HepG2 (cell line): Measurements from ENCODE around the gene CSNK2B. TPM values are rescaled to one million over a fixed set of nuclear protein-coding genes. Genes with fewer than 3 reads are reported as not detected.

Source experiments
- BCL6 ChIP-seq: IDR thresholded peaks from 2 replicates; pipeline ENCODE4 v1.6.1; 2016; ENCODE audit warnings: missing genetic modification reagents, missing compliant biosample characterization
- BHLHE40 ChIP-seq: IDR thresholded peaks from 2 replicates; pipeline ENCODE4 v1.6.1; 2011; ENCODE audit warnings: low read length, improper control_type of control experiment
- CHD2 ChIP-seq: IDR thresholded peaks from 2 replicates; pipeline ENCODE4 v1.6.1; 2011; ENCODE audit warnings: low read depth, low read length, improper control_type of control experiment
- FLYWCH1 ChIP-seq: sonication (generic); formaldehyde crosslinking; IDR thresholded peaks from 2 replicates; pipeline ENCODE4 v1.8.1; 2023; ENCODE audit warnings: mild to moderate bottlenecking, missing genetic modification reagents
- GABPB1 ChIP-seq: IDR thresholded peaks from 2 replicates; pipeline ENCODE4 v1.6.1; 2016; ENCODE audit warnings: mild to moderate bottlenecking, missing genetic modification reagents, moderate library complexity, missing compliant biosample characterization
- GFI1 ChIP-seq: sonication (generic); formaldehyde crosslinking; IDR thresholded peaks from 2 replicates; pipeline ENCODE4 v1.5.0; 2020; ENCODE audit warnings: missing genetic modification reagents, mild to moderate bottlenecking, borderline replicate concordance
- GTF3A ChIP-seq: sonication (generic); formaldehyde crosslinking; conservative IDR thresholded peaks from 2 replicates; pipeline ENCODE4 v1.4.0; 2020; ENCODE audit warnings: mild to moderate bottlenecking, missing genetic modification reagents
- HHEX ChIP-seq: IDR thresholded peaks from 2 replicates; pipeline ENCODE4 v1.6.1; 2016; ENCODE audit warnings: control low read depth
- KLF11 ChIP-seq: IDR thresholded peaks from 2 replicates; pipeline ENCODE4 v1.6.1; 2016; ENCODE audit warnings: missing compliant biosample characterization
- KLF15 ChIP-seq: sonication (generic); formaldehyde crosslinking; IDR thresholded peaks from 2 replicates; pipeline ENCODE4 v1.8.1; 2023; ENCODE audit warnings: borderline replicate concordance, mild to moderate bottlenecking, inconsistent platforms, missing genetic modification reagents, mixed read lengths
- NBN ChIP-seq: fragments of 450-650 bp; conservative IDR thresholded peaks from 2 replicates; pipeline ENCODE4 v1.6.1; 2017
- NR2F6 ChIP-seq, 2 experiments: IDR thresholded peaks; 2 replicates each; pipeline ENCODE4 v1.6.1; 2016; ENCODE audit warnings: antibody characterized with exemption in 1 of 2, mild to moderate bottlenecking in 1 of 2
- POLR2AphosphoS2 ChIP-seq: IDR thresholded peaks from 2 replicates; pipeline ENCODE4 v1.6.1; 2011; ENCODE audit warnings: low read depth, low read length, improper control_type of control experiment
- RAD51 ChIP-seq: fragments of 450-650 bp; IDR thresholded peaks from 2 replicates; pipeline ENCODE4 v1.6.1; 2016; ENCODE audit warnings: borderline replicate concordance
- RFX3 ChIP-seq: IDR thresholded peaks from 2 replicates; pipeline ENCODE4 v1.6.1; 2016; ENCODE audit warnings: missing biosample characterization, missing genetic modification reagents
- SIX4 ChIP-seq: sonication (generic); formaldehyde crosslinking; IDR thresholded peaks from 2 replicates; pipeline ENCODE4 v1.4.0; 2020; ENCODE audit warnings: missing genetic modification reagents
- SP4 ChIP-seq: sonication (generic); formaldehyde crosslinking; IDR thresholded peaks from 2 replicates; pipeline ENCODE4 v1.8.1; 2023; ENCODE audit warnings: mild to moderate bottlenecking, missing genetic modification reagents
- TSC22D2 ChIP-seq: sonication (generic); formaldehyde crosslinking; IDR thresholded peaks from 2 replicates; pipeline ENCODE4 v1.5.1; 2020; ENCODE audit warnings: missing genetic modification reagents, mild to moderate bottlenecking, borderline replicate concordance
- ZKSCAN8 ChIP-seq: IDR thresholded peaks from 2 replicates; pipeline ENCODE4 v1.6.1; 2016; ENCODE audit warnings: borderline replicate concordance, missing genetic modification reagents, missing compliant biosample characterization
- ZNF251 ChIP-seq: sonication (generic); formaldehyde crosslinking; IDR thresholded peaks from 2 replicates; pipeline ENCODE4 v1.9.0; 2021; ENCODE audit warnings: mild to moderate bottlenecking, missing genetic modification reagents
- ZNF292 ChIP-seq: sonication (generic); formaldehyde crosslinking; IDR thresholded peaks from 2 replicates; pipeline ENCODE4 v1.8.1; 2022; ENCODE audit warnings: mild to moderate bottlenecking, low read depth, missing genetic modification reagents, borderline replicate concordance
- ZNF549 ChIP-seq: sonication (generic); formaldehyde crosslinking; IDR thresholded peaks from 2 replicates; pipeline ENCODE4 v1.5.0; 2020; ENCODE audit warnings: missing genetic modification reagents
- ZNF564 ChIP-seq: sonication (generic); formaldehyde crosslinking; IDR thresholded peaks from 2 replicates; pipeline ENCODE4 v1.8.1; 2023; ENCODE audit warnings: mild to moderate bottlenecking, missing genetic modification reagents
- ZNF7 ChIP-seq: IDR thresholded peaks from 2 replicates; pipeline ENCODE4 v1.6.1; 2016; ENCODE audit warnings: missing biosample characterization, missing genetic modification reagents
- ZNF775 ChIP-seq: sonication (generic); formaldehyde crosslinking; IDR thresholded peaks from 2 replicates; pipeline ENCODE4 v1.4.0; 2020; ENCODE audit warnings: missing genetic modification reagents, mild to moderate bottlenecking, moderate library complexity, borderline replicate concordance
- polyA plus RNA-seq, 8 experiments: library from polyadenylated mRNA; depleted of rRNA in 3 of 8; stranded (reverse) in 7 of 8; unstranded in 1 of 8; fragments of >200 nt; fragmentation: Illumina TruSeq in 4 of 8; extraction: Trizol in 4 of 8; gene quantifications; 2 replicates each; pipeline versions ENCODE4 v1.2.1 to v1.2.3, GENCODE V29; 2011 to 2016; ENCODE audit warnings: low read depth in 4 of 8, missing spikeins in 1 of 8, mixed read lengths in 1 of 8; ENCODE audit not compliant: insufficient read depth in 1 of 8
- total RNA-seq, 5 experiments: library from RNA; depleted of rRNA; stranded (reverse); fragments of >200 nt; fragmentation: Illumina TruSeq; extraction: Trizol; gene quantifications; 2 replicates each; pipeline ENCODE4 v1.2.3, GENCODE V29; 2016; ENCODE audit warnings: low read depth in 1 of 5
- TF ChIP-seq, protein P1 (sequence below): sonication (generic); formaldehyde crosslinking; IDR thresholded peaks from 2 replicates; pipeline ENCODE4 v1.4.0; 2020; ENCODE audit warnings: missing genetic modification reagents; ENCODE audit errors: not compliant biosample characterization
- TF ChIP-seq, protein P2 (sequence below): sonication (generic); formaldehyde crosslinking; IDR thresholded peaks from 2 replicates; pipeline ENCODE4 v1.5.0; 2020; ENCODE audit warnings: mild to moderate bottlenecking, missing genetic modification reagents
- TF ChIP-seq, protein P3 (sequence below): sonication (generic); formaldehyde crosslinking; IDR thresholded peaks from 2 replicates; pipeline ENCODE4 v1.4.0; 2020; ENCODE audit warnings: mild to moderate bottlenecking, missing genetic modification reagents

Gene CSNK2B
- total and polyA plus RNA-seq, 2 of the 13 experiments (the other 11 are each of a cell fraction or from before 2014, with no cell fraction given) = 111 to 296 TPM

DNA sequence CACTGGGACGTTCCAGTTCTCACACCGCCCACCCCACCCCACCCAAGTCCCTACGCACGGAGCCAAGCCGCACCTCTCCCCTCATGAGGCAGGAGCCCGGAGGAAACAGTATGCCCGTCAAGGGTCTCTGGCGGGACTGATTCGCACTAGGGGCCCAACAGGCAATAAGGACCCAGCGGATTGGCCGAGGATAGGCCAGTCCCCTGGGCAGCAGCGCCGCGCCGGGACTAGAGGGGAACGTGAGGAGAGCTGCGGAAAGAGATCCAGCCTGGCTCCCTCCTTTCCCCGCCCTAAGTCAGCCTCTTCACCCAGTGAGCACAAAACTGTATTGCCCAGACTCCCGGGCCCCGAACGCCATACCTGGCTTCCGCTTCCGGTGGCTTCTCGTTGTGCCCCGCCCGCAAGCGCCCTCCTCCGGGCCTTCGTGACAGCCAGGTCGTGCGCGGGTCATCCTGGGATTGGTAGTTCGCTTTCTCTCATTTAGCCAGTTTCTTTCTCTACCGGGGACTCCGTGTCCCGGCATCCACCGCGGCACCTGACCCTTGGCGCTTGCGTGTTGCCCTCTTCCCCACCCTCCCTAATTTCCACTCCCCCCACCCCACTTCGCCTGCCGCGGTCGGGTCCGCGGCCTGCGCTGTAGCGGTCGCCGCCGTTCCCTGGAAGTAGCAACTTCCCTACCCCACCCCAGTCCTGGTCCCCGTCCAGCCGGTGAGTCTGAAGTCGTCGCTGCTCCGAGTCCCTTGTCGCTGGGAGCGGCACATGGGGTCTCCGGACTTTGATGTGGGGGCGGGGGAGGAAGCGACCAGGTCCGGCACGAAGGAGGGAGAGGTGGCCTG lies at the start of gene CSNK2B (continued):
- TF ChIP-seq KLF11 (CRISPR knock-in tag) (0 out of 2 replicates have a peak, but pooled peaks have one; percentile 30), ZNF292 (CRISPR knock-in tag) (no peak), SP4 (CRISPR knock-in tag) (no peak; the same call in 1 of the 2 replicates), GTF3A (peak; percentile 40; the same call in 1 of the 2 replicates), FLYWCH1 (CRISPR knock-in tag) (no peak), GABPB1 (CRISPR knock-in tag) (peak; percentile 98), ZNF775 (CRISPR knock-in tag) (peak; percentile 83; the same call in 1 of the 2 replicates), TSC22D2 (CRISPR knock-in tag) (no peak), NBN (no peak), POLR2AphosphoS2 (no peak), KLF15 (CRISPR knock-in tag) (no peak), ZNF251 (CRISPR knock-in tag) (no peak), RAD51 (no peak), ZNF564 (CRISPR knock-in tag) (no peak), HHEX (CRISPR knock-in tag) (no peak), BHLHE40 (peak; percentile 15), BCL6 (peak; percentile 38), NR2F6 (IDR thresholded peaks at IDR 0.05) (no peak), NR2F6 (CRISPR knock-in tag; IDR thresholded peaks at IDR 0.05) (peak; percentile 64; the same call in 1 of the 2 replicates), GFI1 (CRISPR knock-in tag) (no peak; the same call in 1 of the 2 replicates), CHD2 (peak; percentile 12; the same call in 1 of the 2 replicates), RFX3 (0 out of 2 replicates have a peak, but pooled peaks have one; percentile 13), ZNF549 (no peak), ZKSCAN8 (CRISPR knock-in tag) (no peak), SIX4 (CRISPR knock-in tag) (no peak), ZNF7 (CRISPR knock-in tag) (no peak)
- TF ChIP-seq, protein P1, sequence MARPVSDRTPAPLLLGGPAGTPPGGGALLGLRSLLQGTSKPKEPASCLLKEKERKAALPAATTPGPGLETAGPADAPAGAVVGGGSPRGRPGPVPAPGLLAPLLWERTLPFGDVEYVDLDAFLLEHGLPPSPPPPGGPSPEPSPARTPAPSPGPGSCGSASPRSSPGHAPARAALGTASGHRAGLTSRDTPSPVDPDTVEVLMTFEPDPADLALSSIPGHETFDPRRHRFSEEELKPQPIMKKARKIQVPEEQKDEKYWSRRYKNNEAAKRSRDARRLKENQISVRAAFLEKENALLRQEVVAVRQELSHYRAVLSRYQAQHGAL = peak; percentile 50
- TF ChIP-seq, protein P2, sequence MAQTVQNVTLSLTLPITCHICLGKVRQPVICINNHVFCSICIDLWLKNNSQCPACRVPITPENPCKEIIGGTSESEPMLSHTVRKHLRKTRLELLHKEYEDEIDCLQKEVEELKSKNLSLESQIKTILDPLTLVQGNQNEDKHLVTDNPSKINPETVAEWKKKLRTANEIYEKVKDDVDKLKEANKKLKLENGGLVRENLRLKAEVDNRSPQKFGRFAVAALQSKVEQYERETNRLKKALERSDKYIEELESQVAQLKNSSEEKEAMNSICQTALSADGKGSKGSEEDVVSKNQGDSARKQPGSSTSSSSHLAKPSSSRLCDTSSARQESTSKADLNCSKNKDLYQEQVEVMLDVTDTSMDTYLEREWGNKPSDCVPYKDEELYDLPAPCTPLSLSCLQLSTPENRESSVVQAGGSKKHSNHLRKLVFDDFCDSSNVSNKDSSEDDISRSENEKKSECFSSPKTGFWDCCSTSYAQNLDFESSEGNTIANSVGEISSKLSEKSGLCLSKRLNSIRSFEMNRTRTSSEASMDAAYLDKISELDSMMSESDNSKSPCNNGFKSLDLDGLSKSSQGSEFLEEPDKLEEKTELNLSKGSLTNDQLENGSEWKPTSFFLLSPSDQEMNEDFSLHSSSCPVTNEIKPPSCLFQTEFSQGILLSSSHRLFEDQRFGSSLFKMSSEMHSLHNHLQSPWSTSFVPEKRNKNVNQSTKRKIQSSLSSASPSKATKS = no peak
- TF ChIP-seq, protein P3, sequence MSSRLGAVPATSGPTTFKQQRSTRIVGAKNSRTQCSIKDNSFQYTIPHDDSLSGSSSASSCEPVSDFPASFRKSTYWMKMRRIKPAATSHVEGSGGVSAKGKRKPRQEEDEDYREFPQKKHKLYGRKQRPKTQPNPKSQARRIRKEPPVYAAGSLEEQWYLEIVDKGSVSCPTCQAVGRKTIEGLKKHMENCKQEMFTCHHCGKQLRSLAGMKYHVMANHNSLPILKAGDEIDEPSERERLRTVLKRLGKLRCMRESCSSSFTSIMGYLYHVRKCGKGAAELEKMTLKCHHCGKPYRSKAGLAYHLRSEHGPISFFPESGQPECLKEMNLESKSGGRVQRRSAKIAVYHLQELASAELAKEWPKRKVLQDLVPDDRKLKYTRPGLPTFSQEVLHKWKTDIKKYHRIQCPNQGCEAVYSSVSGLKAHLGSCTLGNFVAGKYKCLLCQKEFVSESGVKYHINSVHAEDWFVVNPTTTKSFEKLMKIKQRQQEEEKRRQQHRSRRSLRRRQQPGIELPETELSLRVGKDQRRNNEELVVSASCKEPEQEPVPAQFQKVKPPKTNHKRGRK (CRISPR knock-in tag) = no peak
